HG03196 (cell line): ENCODE data around the gene PTCH1.

Source experiments
- ATAC-seq: cut with Tn5 transposase; IDR thresholded peaks from one replicate; pipeline ENCODE4 v1.9.1; 2021; ENCODE audit not compliant: unreplicated experiment

Gene PTCH1

DNA sequence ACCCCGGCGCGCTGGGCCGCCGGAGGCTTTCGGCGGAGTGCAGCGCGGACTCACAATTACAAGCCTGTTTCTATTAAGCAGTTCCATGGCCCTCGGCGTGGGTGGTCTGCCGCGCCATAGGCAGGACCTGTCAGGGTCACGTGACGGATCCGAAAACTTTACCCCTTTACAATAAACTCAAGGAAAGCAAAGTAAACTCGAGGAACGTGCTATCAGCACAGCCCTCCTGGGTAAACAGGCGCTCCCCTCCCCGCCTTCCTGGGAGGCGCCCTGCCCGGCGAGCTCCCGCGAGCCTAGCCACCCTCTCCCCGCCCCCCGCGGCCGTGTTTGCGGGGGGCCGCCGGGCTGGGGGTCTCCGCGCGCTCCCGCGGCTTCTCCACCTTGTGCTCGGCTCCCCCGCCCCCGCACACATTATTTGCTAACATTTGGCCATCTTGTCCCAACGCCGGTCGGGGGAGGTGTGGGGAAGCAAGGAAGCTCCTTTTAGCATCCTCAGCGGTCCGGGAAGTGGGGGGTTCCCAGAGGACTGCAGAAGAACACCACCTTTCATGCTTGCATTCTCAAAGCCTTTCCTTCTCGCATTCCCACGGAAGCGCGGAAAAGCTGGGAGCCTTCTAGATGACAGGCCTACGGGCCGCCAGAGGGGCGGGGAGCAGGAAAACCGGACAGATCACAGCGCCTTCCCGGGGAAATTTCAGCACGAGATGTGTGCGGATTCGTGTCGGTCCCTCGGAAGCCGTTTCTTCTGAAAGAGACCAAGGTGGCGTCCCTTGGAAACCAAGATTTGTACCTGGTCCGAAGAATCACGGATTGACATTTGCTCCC, at the start of gene PTCH1:
PTCH1 (minus strand) TSS at position 238 of the 825 bp plus-strand sequence.
- ATAC-seq = no peak

DNA sequence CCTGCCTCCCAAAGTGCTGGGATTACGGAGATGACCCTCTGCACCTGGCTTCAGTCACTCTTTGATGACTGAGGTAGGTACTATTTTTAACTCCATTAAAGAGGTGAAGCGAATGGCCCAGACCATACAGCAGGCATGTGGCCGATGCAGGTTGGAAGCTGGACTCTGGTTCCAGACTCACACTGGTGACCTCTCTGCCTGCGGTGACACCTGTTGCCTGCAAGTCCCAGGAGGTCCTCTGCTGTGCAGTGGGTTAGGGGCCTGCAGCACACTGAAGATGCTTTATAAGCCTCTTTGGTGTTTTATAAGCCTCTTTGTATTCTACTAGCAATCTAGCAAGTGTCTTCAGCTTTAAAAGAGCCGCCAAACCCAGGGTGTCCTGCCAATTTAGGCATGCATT, 49.2 kb upstream of the PTCH1 start:
- no peak for ATAC-seq

DNA sequence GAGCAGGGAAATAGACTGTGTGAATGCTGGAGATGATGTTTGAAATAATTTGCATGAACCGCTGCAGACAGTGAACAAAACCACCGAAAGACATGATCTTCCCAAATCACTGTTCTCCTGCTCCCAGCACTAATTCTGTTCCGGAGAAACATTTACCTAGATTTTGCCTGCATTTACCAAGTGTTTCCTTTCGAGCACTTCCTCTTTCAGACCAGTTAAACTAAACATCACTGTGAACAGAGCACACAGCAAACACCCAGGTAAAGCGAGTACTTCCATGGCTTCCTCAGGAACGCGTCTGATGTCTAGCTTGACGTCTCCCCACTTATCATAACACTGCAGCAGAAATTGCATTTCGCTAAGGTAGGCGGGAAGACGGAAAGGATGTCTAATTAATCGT, 45.1 kb upstream of the PTCH1 start:
- ATAC-seq = no peak

DNA sequence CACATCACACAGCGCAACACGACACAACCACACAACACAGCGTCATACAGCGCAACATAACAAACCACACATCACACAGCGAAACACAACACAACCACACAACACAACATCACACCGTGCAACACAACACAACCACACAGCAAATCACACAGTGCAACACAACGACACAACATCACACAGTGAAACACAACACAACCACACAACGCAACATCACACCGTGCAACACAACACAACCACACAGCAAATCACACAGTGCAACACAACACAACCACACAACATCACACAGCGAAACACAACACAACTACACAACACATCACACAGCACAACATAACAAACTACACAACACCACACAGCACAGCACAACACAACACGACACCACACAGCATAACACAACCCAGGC, 40.4 kb upstream of the PTCH1 start:
- ATAC-seq = no peak

DNA sequence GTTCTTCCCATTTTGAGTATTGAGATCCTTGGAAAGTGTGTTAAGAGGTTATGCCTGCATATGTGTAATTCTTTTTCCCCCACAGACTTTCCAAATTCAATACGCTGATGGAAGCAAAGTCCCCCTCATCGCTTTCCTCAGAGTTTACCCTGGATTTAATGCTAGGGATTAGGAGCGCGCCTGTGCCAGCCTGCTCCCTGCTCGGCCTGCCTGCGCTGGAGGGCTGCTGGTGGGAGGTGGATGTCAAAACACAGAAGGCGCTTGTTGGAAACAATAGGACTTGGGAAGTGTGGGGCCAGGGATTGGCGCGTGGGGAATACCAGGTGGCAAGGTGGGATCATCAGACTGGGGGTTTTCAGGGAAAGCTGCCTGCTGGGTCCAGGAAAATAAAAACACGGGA, 39.8 kb upstream of the PTCH1 start:
- no peak for ATAC-seq

DNA sequence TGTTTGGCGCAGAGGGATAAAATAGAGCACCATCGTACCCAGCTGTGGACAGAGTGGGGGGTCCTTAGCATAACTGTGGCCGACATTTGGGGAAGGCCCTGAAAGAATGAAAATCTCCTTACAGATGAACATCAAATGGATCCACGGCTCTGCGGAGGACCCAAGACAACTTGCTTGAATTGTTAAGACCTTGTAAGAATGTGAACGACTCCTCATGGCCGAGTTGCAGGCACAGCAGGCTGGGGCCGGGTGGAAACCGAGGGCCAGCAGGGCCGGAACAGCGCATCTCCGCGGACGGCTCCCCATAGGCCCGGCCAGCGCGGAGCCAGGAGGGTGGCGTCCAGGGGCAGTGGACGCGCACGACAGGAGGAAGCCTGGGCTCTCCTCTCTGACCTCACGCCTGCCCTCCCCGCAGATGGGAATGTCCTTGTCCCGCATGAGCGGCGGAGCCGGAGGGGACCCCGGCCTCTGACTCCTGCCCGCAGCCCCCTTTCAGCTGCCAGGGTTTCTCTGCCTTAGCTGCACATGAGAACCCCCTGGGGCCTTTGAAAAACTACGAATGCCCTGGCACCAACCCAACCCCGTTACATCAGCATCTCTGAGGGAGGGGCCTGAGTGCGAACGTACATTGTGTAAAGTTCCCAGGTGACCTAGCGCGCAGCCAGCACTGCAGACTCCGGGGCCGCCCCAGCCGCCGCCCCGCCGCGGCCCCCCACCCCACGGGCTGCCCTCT, 36.2 kb upstream of the PTCH1 start:
- no peak for ATAC-seq

DNA sequence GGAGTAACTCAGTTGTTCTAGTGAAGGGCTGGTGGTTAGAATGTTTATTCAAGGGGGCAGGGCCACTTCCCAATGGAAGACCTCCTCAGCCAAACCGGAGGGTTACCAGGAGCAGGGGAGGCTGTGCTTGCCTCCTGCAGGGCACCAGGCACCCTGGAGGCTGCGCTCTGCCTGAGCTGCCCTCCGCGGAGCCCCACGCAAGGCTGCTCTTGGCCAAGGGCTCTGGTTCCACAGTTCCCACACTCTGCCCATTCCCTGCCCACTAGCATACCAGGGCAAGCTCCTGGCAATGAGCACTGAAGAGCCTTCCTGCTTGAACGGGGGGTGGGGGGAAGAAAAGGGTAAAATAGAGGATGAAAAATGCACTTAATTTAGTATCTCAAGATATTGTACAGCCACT, 35.5 kb upstream of the PTCH1 start:
- no peak for ATAC-seq

DNA sequence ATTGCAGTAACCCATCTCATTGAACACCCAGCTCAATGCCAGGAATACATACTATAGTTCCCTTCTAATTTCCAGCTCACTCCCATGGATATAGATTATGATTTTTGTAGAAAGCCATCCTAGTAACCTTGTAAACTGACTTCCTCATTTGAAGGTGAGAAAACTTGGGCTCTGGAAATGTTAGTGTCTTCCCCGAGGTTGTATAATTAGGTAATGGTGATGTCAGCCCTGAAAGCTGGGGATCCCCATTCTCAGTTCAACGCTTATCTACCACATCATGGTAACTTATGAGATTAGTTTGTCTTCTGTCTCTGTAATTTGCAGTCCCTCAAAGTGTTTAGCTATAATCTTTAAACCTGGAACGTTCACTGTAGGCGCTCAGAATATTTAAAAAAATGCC, 34.6 kb upstream of the PTCH1 start:
- ATAC-seq = no peak

DNA sequence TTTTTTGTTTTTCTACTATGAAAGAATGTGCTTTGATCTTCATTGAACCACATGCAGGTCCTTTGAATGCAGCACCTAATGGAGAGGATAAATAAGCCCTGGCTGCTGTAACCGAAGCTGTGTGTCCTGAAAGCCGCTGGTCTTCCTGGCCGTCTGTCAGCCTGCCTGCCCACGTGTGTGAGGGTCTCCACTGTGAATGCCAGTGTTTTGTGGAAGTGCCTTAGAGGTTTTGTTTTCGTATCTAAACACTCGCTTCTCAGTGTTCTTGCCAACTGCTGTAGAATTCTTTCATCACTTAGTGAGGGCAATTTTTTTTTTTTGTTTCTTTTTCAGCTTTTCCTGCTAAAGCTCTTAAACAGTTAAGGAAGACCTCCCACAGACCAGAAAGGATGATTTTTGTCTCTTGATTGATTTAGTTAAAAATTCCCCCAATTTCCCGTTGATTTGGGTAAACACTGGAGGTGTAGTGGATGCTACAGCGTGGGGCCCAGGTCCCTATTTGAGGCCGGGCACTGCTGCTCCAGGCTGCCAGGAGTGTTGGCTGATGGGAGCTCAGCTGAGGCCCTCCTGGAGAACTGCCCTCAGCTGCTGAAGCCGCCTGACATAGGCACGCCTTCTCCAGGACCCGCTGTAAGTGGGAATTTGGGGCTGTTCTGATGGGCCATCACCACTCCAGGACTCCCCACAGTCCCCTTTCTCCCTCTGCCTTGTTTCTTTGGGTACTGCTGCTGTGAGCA, 29.2 kb upstream of the PTCH1 start:
- ATAC-seq = no peak

DNA sequence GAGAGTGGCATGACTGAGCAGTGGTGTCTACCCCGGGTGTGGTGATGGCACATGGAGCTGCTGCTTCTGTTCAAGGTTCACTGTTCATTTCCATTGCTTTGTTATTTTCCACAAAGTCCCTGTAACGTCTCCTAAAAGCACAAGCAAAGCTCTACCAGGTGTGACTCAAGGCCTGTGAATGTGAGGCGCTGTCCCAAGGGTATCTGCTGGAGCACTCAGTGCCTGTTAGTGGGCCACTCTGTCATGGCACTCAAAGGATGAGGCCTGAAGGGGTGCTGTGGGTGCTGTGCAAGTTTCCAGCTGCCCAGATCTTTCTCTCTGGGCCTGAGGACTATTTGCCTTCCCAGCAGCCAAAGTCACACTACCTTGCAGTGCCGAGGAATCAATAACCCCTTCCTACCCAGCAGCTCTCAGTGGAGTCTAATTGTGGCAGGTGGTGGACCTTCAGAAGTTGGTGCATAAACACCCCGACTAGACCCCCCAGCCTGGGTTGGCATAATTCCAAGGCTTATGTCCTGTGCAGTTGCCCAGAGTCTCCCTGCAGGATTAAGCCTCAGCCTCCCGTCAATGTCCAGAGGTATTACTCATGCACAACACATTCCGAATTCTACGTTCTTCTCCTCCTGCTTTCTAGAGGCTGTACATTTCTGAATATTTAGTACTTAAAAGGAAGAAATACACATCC, 17.4 kb upstream of the PTCH1 start:
- ATAC-seq = no peak

DNA sequence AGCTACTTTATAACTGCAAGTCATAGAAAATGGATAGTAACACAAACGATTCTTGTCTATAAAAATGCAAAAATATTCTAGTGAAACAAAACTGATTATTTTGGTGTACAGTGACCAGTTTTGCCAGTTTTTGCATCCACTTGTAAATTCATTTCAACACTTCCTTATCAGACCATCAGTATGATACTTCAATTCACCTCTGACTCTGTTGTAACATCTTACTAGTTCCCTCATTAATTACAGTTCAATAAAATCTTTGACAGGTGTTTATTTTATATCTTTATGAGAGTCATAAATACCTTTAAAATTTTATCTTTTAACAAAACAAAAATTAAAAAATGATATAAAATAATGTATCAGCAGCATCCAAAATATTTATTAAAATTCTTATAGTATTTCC, 13.1 kb upstream of the PTCH1 start:
- ATAC-seq = no peak

DNA sequence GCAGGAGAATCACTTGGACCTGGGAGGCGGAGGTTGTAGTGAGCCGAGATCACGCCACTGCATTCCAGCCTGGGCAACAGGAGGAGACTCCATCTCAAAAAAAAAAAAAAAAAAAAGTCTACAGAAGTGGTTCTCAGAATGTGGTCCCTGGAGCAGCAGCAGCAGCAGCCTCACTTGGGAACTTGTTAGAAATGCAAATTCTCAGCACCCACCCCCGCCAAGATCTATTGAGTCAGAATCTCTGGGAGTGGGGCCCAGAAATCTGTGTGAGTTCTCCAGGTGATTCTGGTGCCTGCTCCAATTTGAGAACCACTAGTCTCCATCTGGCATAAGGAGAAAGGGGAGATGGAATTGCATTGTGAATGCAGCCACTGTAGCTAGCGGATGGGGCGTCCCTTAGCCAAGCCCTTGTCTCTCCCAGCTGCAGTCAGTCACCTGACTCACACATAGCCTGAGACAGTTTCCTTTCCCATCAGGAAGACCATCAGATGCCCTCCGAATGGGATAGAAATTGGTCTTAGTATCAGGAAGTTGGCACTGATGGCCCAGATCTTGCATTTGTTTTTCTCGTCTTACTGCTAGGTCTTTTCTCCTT, 12.2 kb upstream of the PTCH1 start:
- no peak for ATAC-seq

DNA sequence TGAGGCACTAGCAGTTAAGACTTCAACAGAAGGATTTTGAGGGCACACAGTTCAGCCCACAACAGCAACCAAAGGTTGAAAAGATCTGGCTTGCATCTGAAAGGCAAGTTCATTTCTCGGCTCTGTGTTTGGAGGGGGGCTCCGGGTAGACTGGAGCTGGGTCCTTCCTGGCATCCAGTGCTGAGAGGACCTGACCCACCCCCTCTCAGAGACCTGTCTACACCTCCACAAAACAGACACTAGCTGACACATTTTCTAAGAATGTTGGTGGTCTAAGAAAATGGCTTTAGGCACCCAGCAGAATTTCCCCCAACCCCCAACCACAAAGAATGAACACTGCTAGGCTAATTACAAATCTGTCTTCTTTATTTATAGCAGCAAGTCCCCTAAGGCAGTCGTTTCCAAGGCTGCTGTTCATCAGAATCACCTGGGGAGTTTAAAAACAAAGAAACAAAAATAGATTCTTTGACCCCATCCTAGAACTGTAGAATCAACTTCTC, 6.2 kb upstream of the PTCH1 start:
- ATAC-seq = no peak

DNA sequence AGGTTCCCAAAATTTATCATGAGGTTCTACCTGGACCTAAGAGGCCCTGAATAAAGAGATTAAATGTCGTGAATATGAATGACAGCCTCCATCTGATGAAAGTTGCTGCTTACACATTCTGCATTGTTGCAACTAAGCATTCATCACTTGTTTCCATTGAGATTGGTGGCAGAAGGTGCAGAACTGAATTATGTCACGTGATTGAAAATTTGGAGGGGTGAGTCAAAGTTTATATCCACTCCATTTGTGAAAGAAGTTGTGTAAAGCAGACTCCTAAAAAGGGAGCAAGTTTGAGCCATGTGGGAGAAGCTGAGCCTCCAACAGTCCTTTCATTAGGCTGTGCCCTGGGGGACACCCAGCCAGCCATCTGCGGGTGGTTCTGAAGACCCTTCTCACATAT, 4.9 kb upstream of the PTCH1 start:
- ATAC-seq = no peak

DNA sequence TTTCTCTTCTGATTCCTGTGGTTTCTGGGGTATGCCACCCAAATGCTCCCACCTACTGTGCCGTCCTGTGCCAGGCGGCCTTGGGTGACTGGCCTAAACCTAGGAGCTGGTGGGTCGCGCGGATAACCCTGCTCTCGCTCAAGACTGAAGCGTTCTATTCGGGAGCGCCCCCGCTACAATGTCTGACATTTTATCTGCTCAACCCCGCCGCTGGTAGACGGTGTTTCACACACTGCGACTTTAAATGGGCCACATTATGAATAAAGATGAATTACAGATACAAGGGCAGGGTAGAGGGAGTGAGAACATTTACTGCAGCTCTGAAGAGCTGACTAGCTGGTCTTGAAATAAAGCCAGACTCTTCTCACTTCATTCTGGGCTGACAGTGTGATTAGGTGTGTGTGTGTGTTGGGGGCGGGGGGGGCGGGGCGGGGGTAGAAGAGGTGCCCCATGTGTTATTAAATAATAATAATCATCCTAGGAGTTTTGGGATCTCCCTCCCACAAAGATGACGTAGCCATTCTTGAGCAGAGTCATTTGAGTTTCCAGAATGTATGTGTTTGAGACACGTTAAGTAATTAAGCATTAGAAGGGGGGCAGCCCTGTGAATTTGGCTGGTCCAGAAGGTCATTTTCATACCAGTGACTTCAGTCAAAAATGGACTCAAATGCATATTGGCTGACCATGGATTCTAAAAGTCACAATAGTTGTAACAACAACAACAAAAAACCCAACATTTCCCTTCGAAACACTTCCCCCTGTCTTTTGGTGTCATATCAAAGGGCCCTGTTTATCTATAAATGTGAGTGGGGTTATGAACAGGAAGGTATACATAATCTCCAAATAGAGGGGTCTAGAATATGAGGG, 1.0 kb upstream of the PTCH1 start:
- no peak for ATAC-seq

DNA sequence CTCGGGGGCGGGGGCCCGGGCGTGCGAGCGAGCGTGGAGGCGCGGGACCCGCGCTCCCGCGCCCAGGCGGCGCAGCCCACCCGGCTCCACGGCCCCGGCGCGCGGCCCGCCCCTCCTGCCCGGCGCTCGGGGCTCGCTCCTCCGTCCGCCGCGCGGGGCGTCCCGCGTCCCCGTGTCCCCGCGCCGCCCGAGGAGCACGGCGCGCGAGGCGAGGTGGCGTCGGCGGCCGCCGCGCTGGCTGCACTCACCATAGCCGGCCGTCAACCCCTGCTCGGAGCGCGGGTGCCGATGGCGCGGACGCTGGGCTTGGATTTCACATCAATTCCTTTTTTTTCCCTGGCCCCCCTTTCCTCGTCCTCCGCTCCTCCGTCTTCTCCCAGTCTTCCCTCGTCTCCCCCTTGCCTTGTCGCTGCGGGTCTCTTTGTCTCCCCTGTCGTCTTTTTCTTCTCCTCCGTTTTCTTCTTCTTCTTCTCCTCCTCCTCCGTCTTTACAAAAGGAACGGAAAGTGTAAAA, 494 bp downstream of the PTCH1 start:
- ATAC-seq = no peak

DNA sequence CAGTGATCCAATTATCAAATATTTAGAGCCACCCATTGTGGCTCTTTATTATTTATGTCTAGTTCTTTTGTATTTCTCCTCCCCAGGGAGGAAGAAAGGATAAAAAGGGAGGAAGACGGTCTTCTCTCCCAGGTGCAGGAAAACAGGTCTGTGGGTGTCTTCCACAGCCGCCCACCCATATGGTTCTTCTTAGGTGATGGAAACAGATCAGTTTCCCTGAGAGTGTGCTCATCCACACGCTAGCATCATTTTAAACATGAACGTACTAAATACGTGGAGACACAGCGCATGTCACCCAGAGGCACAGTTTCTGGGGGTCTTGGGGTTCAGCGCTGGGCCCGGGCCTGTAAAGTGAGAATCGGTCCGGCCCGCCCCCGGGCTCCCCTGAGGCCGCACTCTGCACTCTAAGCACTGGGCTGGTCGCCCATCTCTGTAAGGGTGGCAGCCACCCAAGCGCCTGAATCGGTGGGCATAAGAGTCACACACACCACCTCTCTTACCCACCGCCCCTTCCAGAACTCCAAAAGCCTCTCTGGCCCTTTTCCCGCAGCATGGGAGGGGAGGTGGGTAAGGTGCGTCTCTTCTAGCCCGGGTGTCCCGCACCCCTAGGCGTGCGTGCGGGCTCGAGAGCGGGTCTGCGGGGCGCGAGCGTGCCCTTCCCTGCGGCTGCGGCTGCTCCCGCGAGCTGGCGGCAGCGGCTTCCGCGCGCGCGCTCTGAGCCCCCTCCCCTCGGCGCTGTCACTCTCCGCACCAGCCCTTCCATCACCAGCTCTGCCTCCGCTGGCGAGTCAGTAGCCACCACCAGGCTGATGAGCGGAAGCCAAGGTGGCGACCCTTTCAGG, 1.3 kb downstream of the PTCH1 start:
- ATAC-seq = no peak

DNA sequence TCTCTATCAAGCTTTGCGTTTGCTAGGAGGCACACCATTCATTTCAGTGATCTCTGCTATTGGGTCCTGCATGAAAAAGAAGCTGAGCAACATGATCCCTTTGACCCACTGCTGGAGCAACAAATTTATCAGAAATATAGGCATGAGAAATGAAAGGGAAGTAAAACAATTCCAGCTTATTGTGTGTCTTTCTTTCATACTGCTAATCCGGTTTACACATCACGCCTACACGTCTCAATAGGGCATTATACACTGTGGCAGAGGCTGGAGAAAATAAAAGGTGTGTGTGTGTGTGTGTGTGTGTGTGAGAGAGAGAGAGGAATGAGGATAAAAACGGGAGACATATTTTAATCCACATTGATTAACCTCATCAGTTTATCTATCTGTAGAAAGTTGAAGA, 2.4 kb downstream of the PTCH1 start:
- ATAC-seq = no peak

DNA sequence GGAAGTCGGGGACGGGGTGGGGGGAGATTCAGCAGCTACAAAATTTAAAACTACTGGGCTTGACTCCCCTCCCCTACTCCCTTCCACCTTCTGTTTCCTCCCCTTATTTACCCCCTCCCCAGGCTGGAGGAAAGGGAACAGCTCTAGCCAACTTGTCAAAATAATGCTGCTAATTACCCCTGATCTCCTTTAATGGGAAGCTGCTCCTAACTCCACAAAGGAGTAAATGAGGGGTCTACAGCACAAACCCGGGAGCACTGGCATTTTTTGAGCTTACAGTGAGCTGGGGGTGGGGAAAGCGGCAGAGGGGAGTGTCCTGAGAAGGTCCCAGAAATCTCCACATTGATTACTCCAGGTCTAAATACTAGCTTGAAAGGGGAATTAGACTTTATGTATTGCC, 3.1 kb downstream of the PTCH1 start:
- no peak for ATAC-seq
